Mucosa of rectum (tissue), 2 donors: ENCODE measurements around the gene CTAGE1.

Experiments
- H3K27ac ChIP-seq, 2 donors: one replicate each; pipeline ENCODE4 v1.7.0; 2013; ENCODE audit warnings: inconsistent platforms in 2 of 2, low read depth in 2 of 2, low read length in 2 of 2
- H3K27me3 ChIP-seq, 2 donors: one replicate each; pipeline ENCODE4 v1.7.0; 2013; ENCODE audit warnings: low read length in 2 of 2; ENCODE audit not compliant: control insufficient read depth in 2 of 2, insufficient read depth in 2 of 2
- H3K36me3 ChIP-seq, 2 donors: one replicate each; pipeline ENCODE4 v1.7.0; 2013; ENCODE audit warnings: low read length in 2 of 2; ENCODE audit not compliant: control insufficient read depth in 2 of 2, insufficient read depth in 2 of 2
- H3K4me1 ChIP-seq, 2 donors: one replicate each; pipeline ENCODE4 v1.7.0; 2013; ENCODE audit warnings: low read length in 2 of 2, mild to moderate bottlenecking in 1 of 2; ENCODE audit not compliant: control insufficient read depth in 2 of 2, insufficient read depth in 2 of 2
- H3K4me3 ChIP-seq, 2 donors: one replicate each; pipeline ENCODE4 v1.7.0; 2013; ENCODE audit warnings: low read length in 2 of 2
- H3K9ac ChIP-seq, 2 donors: one replicate each; pipeline ENCODE4 v1.7.0; 2013; ENCODE audit warnings: low read length in 2 of 2, low read depth in 1 of 2, mild to moderate bottlenecking in 1 of 2
- H3K9me3 ChIP-seq, 2 donors: one replicate each; pipeline ENCODE4 v1.7.0; 2013; ENCODE audit warnings: low read length in 2 of 2; ENCODE audit not compliant: control insufficient read depth in 2 of 2
- donor health status: healthy.
- donor health status: Normal muscosa, but diverticular disease.

The CTAGE1 gene

GRCh38 chr18:22368021-22368420 lies 49.7 kb downstream of the CTAGE1 start:
- Histone ChIP-seq H3K9ac (no peak overlapping the region), H3K36me3 (no peaks in the 10 kb centered on the region), H3K4me3 (no peak overlapping the region), H3K9me3 (no peaks in the 10 kb centered on the region), H3K27ac (no peak overlapping the region), H3K4me1 (no peaks in the 10 kb centered on the region), H3K27me3 (no peaks in the 10 kb centered on the region)

DNA sequence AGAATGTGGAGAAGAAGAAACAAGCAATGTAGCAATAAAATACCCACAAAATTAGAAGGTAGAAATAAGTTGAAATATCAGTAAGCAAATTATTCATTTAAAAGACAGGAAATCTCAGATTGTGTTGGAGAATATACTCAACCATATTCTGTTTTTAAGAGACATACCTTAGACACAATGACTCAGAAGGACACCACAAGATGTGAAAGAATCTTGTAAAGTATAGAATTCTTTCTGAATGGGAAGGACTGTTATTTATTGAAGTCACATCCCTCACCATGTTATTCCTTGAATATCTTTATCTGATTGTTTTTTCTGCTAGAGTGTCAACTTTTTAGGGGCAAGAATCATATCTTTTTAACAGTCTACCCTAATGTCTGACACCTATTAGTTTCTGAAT lies 50.4 kb downstream of the CTAGE1 start:
- Histone ChIP-seq H3K9ac (no peak overlapping the region), H3K27ac (no peak overlapping the region), H3K27me3 (no peaks in the 10 kb centered on the region), H3K4me1 (no peaks in the 10 kb centered on the region), H3K4me3 (no peak overlapping the region), H3K9me3 (no peaks in the 10 kb centered on the region), H3K36me3 (no peaks in the 10 kb centered on the region)

DNA sequence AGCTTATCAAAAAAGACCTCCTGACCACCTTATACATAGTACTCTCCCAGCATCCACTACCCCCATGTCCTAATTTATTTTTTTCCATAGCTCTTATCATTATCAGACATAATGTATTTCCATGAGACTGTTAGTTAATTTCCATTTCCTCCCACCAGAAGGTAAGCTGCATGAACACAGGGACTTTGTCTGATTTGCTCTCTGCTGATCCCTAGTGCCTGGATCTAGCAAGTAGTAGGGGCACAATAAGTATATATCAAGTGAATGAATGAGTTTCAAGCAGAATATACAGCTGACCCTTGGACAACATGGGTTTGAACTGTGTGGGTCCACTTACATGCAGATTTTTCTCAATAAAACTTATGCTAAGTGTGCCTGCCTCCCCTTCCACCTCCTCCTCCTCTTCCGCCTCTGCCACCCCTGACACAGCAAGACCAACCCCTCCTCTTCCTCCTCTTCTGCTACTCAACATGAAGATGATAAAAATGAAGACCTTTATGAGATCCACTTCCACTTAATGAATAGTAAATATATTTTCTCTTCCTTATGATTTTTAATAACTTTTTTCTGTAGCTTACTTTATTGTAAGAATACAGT lies 53.8 kb downstream of the CTAGE1 start:
- Histone ChIP-seq H3K4me1 (no peaks in the 10 kb centered on the region), H3K27me3 (no peaks in the 10 kb centered on the region)

More for the DNA sequence above, 53.8 kb downstream of the CTAGE1 start:
- Histone ChIP-seq H3K4me3 (no peak overlapping the region), H3K36me3 (no peaks in the 10 kb centered on the region), H3K9me3 (no peaks in the 10 kb centered on the region), H3K27ac (no peak overlapping the region), H3K9ac (no peak overlapping the region)
